SK-N-SH treated with all-trans-retinoic acid at 6 μM for 48 hours (cell line): ENCODE data around the gene ZNF536.

Experiments used
- ATAC-seq: fragments of 200-7000 bp; cut with Tn5 transposase; 3 replicates; pipeline ENCODE4 v1.9.1; 2020; ENCODE audit warnings: mild to moderate bottlenecking, moderate library complexity
- ARNTL ChIP-seq: fragments of 450-650 bp; formaldehyde crosslinking; IDR thresholded peaks from 2 replicates; pipeline ENCODE4 v1.5.0; 2020; ENCODE audit warnings: low read depth, mild to moderate bottlenecking, moderate library complexity, borderline replicate concordance
- BACH2 ChIP-seq: fragments of 250-450 bp; sonication (Bioruptor Pico); IDR thresholded peaks from 2 replicates; pipeline ENCODE4 v1.9.0; 2021; ENCODE audit warnings: mild to moderate bottlenecking, borderline replicate concordance
- CSDC2 ChIP-seq: fragments of 250-450 bp; sonication (Bioruptor Pico); IDR thresholded peaks from 2 replicates; pipeline ENCODE4 v1.5.0; 2020; ENCODE audit warnings: mild to moderate bottlenecking, moderate library complexity
- ESRRG ChIP-seq: fragments of 250-450 bp; sonication (Bioruptor Pico); IDR thresholded peaks from 2 replicates; pipeline ENCODE4 v1.6.1; 2021; ENCODE audit warnings: mild to moderate bottlenecking
- GLIS3 ChIP-seq: fragments of 250-450 bp; sonication (Bioruptor Pico); IDR thresholded peaks from 2 replicates; pipeline ENCODE4 v1.5.0; 2020; ENCODE audit warnings: mild to moderate bottlenecking, moderate library complexity
- ISL1 ChIP-seq: fragments of 250-450 bp; sonication (Bioruptor Pico); IDR thresholded peaks from 2 replicates; pipeline ENCODE4 v2.1.2; 2022; ENCODE audit warnings: mild to moderate bottlenecking, moderate library complexity
- OSR1 ChIP-seq: fragments of 250-450 bp; sonication (Bioruptor Pico); IDR thresholded peaks from 2 replicates; pipeline ENCODE4 v1.8.0; 2022; ENCODE audit warnings: moderate library complexity, mild to moderate bottlenecking, inconsistent platforms
- PPARA ChIP-seq: fragments of 250-450 bp; sonication (Bioruptor Pico); IDR thresholded peaks from 2 replicates; pipeline ENCODE4 v1.5.0; 2020; ENCODE audit warnings: mild to moderate bottlenecking, borderline replicate concordance
- RARB ChIP-seq: fragments of 250-450 bp; sonication (Bioruptor Pico); IDR thresholded peaks from 2 replicates; pipeline ENCODE4 v1.8.0; 2021; ENCODE audit warnings: mild to moderate bottlenecking, moderate library complexity
- SNAI2 ChIP-seq: fragments of 250-450 bp; sonication (Bioruptor Pico); IDR thresholded peaks from 2 replicates; pipeline ENCODE4 v1.5.0; 2020; ENCODE audit warnings: mild to moderate bottlenecking, moderate library complexity
- TCF4 ChIP-seq: fragments of 250-450 bp; sonication (Bioruptor Pico); IDR thresholded peaks from 2 replicates; pipeline ENCODE4 v1.8.0; 2021; ENCODE audit warnings: mild to moderate bottlenecking, moderate library complexity, borderline replicate concordance
- TOX ChIP-seq: fragments of 250-450 bp; sonication (Bioruptor Pico); IDR thresholded peaks from 2 replicates; pipeline ENCODE4 v1.8.0; 2021; ENCODE audit warnings: mild to moderate bottlenecking, moderate library complexity, borderline replicate concordance
- ZC3H10 ChIP-seq: fragments of 250-450 bp; sonication (Bioruptor Pico); IDR thresholded peaks from 2 replicates; pipeline ENCODE4 v1.5.1; 2021; ENCODE audit warnings: mild to moderate bottlenecking, moderate library complexity
- ZFP3 ChIP-seq: fragments of 250-450 bp; sonication (Bioruptor Pico); IDR thresholded peaks from 2 replicates; pipeline ENCODE4 v1.5.0; 2020; ENCODE audit warnings: mild to moderate bottlenecking, moderate library complexity
- ZFP30 ChIP-seq: fragments of 450-650 bp; formaldehyde crosslinking; IDR thresholded peaks from 2 replicates; pipeline ENCODE4 v1.5.0; 2022; ENCODE audit warnings: mild to moderate bottlenecking, moderate library complexity
- ZNF565 ChIP-seq: fragments of 450-650 bp; formaldehyde crosslinking; conservative IDR thresholded peaks from 2 replicates; pipeline ENCODE4 v1.5.0; 2020; ENCODE audit warnings: low read depth, mild to moderate bottlenecking, moderate library complexity
- ZNF70 ChIP-seq: fragments of 450-650 bp; formaldehyde crosslinking; IDR thresholded peaks from 2 replicates; pipeline ENCODE4 v1.5.0; 2020; ENCODE audit warnings: mild to moderate bottlenecking, moderate library complexity
- ZNF8 ChIP-seq: fragments of 450-650 bp; formaldehyde crosslinking; IDR thresholded peaks from 2 replicates; pipeline ENCODE4 v1.5.0; 2020; ENCODE audit warnings: mild to moderate bottlenecking, moderate library complexity
- TF ChIP-seq, protein P1 (sequence below): fragments of 250-450 bp; sonication (Bioruptor Pico); IDR thresholded peaks from 2 replicates; pipeline ENCODE4 v1.5.0; 2020; ENCODE audit warnings: mild to moderate bottlenecking, moderate library complexity
- TF ChIP-seq, protein P2 (sequence below): fragments of 250-450 bp; sonication (Bioruptor Pico); IDR thresholded peaks from 2 replicates; pipeline ENCODE4 v1.8.0; 2021; ENCODE audit warnings: low read depth, mild to moderate bottlenecking, moderate library complexity, borderline replicate concordance
- TF ChIP-seq, protein P3 (sequence below): fragments of 250-450 bp; sonication (Bioruptor Pico); IDR thresholded peaks from 2 replicates; pipeline ENCODE4 v1.8.0; 2020; ENCODE audit warnings: mild to moderate bottlenecking, moderate library complexity, borderline replicate concordance
- TF ChIP-seq, protein P4 (sequence below): fragments of 250-450 bp; sonication (Bioruptor Pico); IDR thresholded peaks from 2 replicates; pipeline ENCODE4 v1.5.1; 2021; ENCODE audit warnings: mild to moderate bottlenecking, moderate library complexity

ZNF536 gene

DNA sequence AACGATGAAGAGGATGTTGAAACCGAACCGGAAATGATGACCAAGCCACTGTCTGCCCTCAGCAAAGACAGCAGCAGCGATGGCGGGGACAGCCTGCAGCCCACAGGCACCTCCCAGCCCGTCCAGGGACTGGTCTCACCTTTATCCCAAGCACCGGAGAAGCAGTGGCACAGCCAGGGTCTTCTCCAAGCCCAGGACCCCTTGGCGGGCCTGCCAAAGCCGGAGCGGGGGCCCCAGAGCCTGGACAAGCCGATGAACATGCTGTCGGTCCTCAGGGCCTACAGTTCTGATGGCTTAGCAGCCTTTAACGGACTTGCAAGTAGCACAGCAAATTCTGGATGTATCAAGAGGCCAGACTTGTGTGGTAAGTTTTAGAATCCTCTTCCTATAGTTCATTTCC, 177.0 kb downstream of the ZNF536 start:
- no peak for ATAC-seq
- TF ChIP-seq ARNTL (no peak), SNAI2 (CRISPR knock-in tag) (no peak), ZFP30 (CRISPR knock-in tag) (no peak), PPARA (CRISPR knock-in tag) (no peak), ZC3H10 (CRISPR knock-in tag) (no peak)
- TF ChIP-seq, protein P1, sequence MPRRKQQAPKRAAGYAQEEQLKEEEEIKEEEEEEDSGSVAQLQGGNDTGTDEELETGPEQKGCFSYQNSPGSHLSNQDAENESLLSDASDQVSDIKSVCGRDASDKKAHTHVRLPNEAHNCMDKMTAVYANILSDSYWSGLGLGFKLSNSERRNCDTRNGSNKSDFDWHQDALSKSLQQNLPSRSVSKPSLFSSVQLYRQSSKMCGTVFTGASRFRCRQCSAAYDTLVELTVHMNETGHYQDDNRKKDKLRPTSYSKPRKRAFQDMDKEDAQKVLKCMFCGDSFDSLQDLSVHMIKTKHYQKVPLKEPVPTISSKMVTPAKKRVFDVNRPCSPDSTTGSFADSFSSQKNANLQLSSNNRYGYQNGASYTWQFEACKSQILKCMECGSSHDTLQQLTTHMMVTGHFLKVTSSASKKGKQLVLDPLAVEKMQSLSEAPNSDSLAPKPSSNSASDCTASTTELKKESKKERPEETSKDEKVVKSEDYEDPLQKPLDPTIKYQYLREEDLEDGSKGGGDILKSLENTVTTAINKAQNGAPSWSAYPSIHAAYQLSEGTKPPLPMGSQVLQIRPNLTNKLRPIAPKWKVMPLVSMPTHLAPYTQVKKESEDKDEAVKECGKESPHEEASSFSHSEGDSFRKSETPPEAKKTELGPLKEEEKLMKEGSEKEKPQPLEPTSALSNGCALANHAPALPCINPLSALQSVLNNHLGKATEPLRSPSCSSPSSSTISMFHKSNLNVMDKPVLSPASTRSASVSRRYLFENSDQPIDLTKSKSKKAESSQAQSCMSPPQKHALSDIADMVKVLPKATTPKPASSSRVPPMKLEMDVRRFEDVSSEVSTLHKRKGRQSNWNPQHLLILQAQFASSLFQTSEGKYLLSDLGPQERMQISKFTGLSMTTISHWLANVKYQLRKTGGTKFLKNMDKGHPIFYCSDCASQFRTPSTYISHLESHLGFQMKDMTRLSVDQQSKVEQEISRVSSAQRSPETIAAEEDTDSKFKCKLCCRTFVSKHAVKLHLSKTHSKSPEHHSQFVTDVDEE, result no peak
- TF ChIP-seq, protein P2, sequence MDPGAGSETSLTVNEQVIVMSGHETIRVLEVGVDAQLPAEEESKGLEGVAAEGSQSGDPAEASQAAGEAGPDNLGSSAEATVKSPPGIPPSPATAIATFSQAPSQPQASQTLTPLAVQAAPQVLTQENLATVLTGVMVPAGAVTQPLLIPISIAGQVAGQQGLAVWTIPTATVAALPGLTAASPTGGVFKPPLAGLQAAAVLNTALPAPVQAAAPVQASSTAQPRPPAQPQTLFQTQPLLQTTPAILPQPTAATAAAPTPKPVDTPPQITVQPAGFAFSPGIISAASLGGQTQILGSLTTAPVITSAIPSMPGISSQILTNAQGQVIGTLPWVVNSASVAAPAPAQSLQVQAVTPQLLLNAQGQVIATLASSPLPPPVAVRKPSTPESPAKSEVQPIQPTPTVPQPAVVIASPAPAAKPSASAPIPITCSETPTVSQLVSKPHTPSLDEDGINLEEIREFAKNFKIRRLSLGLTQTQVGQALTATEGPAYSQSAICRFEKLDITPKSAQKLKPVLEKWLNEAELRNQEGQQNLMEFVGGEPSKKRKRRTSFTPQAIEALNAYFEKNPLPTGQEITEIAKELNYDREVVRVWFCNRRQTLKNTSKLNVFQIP (CRISPR knock-in tag), result no peak

DNA sequence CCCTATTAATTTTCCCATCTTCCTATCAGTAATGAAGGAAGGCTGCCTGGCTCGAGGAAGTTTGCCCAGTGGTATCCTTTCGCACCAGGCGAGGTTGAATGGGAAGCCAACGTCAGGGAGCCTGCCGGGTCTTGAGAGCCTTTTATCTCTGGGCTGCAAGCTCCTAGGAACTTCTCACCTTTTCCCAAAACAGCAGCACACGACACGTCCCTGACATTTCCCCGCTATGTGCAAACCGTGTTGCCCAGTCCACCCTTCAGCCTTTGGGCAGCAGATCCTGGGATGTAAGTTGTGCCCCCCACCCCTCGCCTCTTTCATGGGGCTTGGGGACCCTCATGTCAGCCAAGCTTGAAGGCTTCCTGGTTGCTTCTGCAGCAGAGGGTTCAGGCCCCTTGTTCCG, 179.1 kb downstream of the ZNF536 start:
- no peak for TF ChIP-seq BACH2 (CRISPR knock-in tag)
- no peak for TF ChIP-seq ZNF8 (CRISPR knock-in tag)
- no peak for TF ChIP-seq CSDC2 (CRISPR knock-in tag)
- TF ChIP-seq TCF4 (CRISPR knock-in tag), result no peak
- TF ChIP-seq ZC3H10 (CRISPR knock-in tag), result no peak
- TF ChIP-seq ARNTL, result no peak
- no peak for TF ChIP-seq ZNF70 (CRISPR knock-in tag)
- no peak for TF ChIP-seq ZFP30 (CRISPR knock-in tag)
- TF ChIP-seq, protein P2 (CRISPR knock-in tag), result no peak
- TF ChIP-seq GLIS3 (CRISPR knock-in tag), result no peak
- TF ChIP-seq ZFP3 (CRISPR knock-in tag), result no peak
- TF ChIP-seq RARB, result no peak
- TF ChIP-seq ISL1 (CRISPR knock-in tag), result no peak
- TF ChIP-seq, protein P3, sequence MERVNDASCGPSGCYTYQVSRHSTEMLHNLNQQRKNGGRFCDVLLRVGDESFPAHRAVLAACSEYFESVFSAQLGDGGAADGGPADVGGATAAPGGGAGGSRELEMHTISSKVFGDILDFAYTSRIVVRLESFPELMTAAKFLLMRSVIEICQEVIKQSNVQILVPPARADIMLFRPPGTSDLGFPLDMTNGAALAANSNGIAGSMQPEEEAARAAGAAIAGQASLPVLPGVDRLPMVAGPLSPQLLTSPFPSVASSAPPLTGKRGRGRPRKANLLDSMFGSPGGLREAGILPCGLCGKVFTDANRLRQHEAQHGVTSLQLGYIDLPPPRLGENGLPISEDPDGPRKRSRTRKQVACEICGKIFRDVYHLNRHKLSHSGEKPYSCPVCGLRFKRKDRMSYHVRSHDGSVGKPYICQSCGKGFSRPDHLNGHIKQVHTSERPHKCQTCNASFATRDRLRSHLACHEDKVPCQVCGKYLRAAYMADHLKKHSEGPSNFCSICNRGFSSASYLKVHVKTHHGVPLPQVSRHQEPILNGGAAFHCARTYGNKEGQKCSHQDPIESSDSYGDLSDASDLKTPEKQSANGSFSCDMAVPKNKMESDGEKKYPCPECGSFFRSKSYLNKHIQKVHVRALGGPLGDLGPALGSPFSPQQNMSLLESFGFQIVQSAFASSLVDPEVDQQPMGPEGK, result no peak
- TF ChIP-seq SNAI2 (CRISPR knock-in tag), result no peak
- TF ChIP-seq, all 23 proteins: peak for 0
- ATAC-seq, result no peak

DNA sequence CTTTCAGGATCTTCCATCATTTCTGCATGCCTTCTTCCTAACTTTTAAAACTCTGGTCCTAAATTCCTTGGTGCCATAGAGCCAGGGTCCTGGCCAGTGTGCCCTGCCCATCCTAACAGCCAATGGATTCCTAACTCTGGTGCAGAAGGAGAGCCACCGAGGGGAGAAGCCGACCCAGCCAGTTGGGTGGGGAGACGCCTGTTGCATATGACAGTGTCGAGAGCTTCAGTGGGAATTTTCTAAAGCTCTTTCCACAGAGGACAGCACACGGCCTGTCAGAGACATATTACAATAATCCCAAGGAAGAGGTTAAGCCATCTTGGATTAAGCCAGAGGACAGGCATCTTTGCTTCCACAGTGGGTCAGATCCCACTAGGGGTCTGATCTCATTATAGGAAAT, 180.4 kb downstream of the ZNF536 start:
- ATAC-seq, result no peak

More for the DNA sequence above, 180.4 kb downstream of the ZNF536 start:
- TF ChIP-seq, protein P4, sequence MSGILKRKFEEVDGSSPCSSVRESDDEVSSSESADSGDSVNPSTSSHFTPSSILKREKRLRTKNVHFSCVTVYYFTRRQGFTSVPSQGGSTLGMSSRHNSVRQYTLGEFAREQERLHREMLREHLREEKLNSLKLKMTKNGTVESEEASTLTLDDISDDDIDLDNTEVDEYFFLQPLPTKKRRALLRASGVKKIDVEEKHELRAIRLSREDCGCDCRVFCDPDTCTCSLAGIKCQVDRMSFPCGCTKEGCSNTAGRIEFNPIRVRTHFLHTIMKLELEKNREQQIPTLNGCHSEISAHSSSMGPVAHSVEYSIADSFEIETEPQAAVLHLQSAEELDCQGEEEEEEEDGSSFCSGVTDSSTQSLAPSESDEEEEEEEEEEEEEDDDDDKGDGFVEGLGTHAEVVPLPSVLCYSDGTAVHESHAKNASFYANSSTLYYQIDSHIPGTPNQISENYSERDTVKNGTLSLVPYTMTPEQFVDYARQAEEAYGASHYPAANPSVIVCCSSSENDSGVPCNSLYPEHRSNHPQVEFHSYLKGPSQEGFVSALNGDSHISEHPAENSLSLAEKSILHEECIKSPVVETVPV (CRISPR knock-in tag), result no peak
- no peak for TF ChIP-seq BACH2 (CRISPR knock-in tag)
- TF ChIP-seq ZNF70 (CRISPR knock-in tag), result no peak
- no peak for TF ChIP-seq ZFP30 (CRISPR knock-in tag)
- TF ChIP-seq, protein P1, result no peak
- TF ChIP-seq ZNF8 (CRISPR knock-in tag), result no peak
- TF ChIP-seq ESRRG (CRISPR knock-in tag), result no peak
- no peak for TF ChIP-seq TCF4 (CRISPR knock-in tag)
- TF ChIP-seq ARNTL, result no peak
- TF ChIP-seq CSDC2 (CRISPR knock-in tag), result no peak
- no peak for TF ChIP-seq OSR1
- TF ChIP-seq ZNF565 (CRISPR knock-in tag), result no peak
- TF ChIP-seq TOX (CRISPR knock-in tag), result no peak
- TF ChIP-seq, protein P3, result no peak
